B cell (primary cell): ENCODE results near the gene FHL1. TPM values are rescaled to one million over a fixed set of nuclear protein-coding genes. Genes with fewer than 3 reads are reported as not detected.

Experiments used
- ATAC-seq: fragments of 200-7000 bp; cut with Tn5 transposase; one replicate; pipeline ENCODE4 v1.10.0; 2021; ENCODE audit warnings: low read depth, mild to moderate bottlenecking, moderate number of reproducible peaks, moderate library complexity
- CTCF ChIA-PET: fragments of 350-600 bp; sonication (Branson Sonifier 250); formaldehyde crosslinking; loops from one replicate; lab custom pipeline; 2021; ENCODE audit warnings: antibody characterized with exemption, inconsistent platforms; lab: Charles Lee
- POLR2A ChIA-PET: fragments of 350-600 bp; sonication (Branson Sonifier 250); formaldehyde crosslinking; loops from one replicate; lab custom pipeline; 2021; ENCODE audit warnings: antibody characterized with exemption; lab: Charles Lee
- DNase-seq: peaks from one replicate; pipeline ENCODE4 v3.0.0; 2013
- H2AFZ ChIP-seq: 2 replicates; pipeline ENCODE4 v1.6.1; 2012; ENCODE audit warnings: mild to moderate bottlenecking, low read depth, low read length; ENCODE audit not compliant: insufficient read depth, poor library complexity, severe bottlenecking
- H3K27ac ChIP-seq, 2 donors: 1 replicate in 1 of 2; 2 replicates in 1 of 2; pipeline ENCODE4 v1.5.1; 2012 to 2013; ENCODE audit warnings: low read length in 2 of 2, mild to moderate bottlenecking in 2 of 2, moderate library complexity in 1 of 2
- H3K27me3 ChIP-seq, 4 experiments: fragments of 200-600 bp in 1 of 4; sonication (generic) in 1 of 4; replicated peaks in 1 of 4; 1 replicate in 2 of 4; 2 replicates in 2 of 4; pipeline versions ENCODE4 v1.6.1 to v1.7.0; 2013 to 2016; ENCODE audit warnings: low read length in 3 of 4, mild to moderate bottlenecking in 2 of 4, mixed read lengths in 1 of 4, moderate library complexity in 1 of 4; ENCODE audit not compliant: insufficient read depth in 4 of 4, control insufficient read depth in 3 of 4; ENCODE audit errors: control extremely low read depth in 1 of 4
- H3K36me3 ChIP-seq, 2 experiments: replicated peaks in 1 of 2; 1 replicate in 1 of 2; 2 replicates in 1 of 2; pipeline versions ENCODE4 v1.6.1 to v1.7.1; 2013; ENCODE audit warnings: low read length in 1 of 2; ENCODE audit not compliant: insufficient read depth in 2 of 2, control insufficient read depth in 1 of 2; ENCODE audit errors: control extremely low read depth in 1 of 2, extremely low read depth in 1 of 2
- H3K4me1 ChIP-seq, 2 donors: fragments of 200-600 bp in 1 of 2; sonication (generic) in 1 of 2; 1 replicate in 1 of 2; 2 replicates in 1 of 2; pipeline versions ENCODE4 v1.5.1 to v1.6.1; 2013 to 2017; ENCODE audit warnings: low read length in 2 of 2; ENCODE audit not compliant: control insufficient read depth in 2 of 2, insufficient read depth in 2 of 2
- H3K4me2 ChIP-seq: replicated peaks from 2 replicates; pipeline ENCODE3; 2012; ENCODE audit warnings: mild to moderate bottlenecking, low read depth, low read length; ENCODE audit not compliant: poor library complexity, severe bottlenecking
- H3K4me3 ChIP-seq, 5 experiments: fragments of 200-600 bp in 1 of 5; sonication (generic) in 1 of 5; 1 replicate in 3 of 5; 2 replicates in 2 of 5; pipeline versions ENCODE4 v1.5.1 to v1.7.0; 2011 to 2016; ENCODE audit warnings: low read length in 4 of 5, mild to moderate bottlenecking in 4 of 5, low read depth in 2 of 5, control low read depth in 1 of 5, moderate library complexity in 1 of 5; ENCODE audit not compliant: insufficient read depth in 1 of 5; ENCODE audit errors: control extremely low read depth in 1 of 5, extremely low read depth in 1 of 5
- H3K79me2 ChIP-seq: fragments of 200-600 bp; sonication (generic); one replicate; pipeline ENCODE4 v1.6.0; 2016; ENCODE audit warnings: low read length; ENCODE audit not compliant: control insufficient read depth, insufficient read depth
- H3K9ac ChIP-seq: fragments of 200-600 bp; sonication (generic); 2 replicates; pipeline ENCODE4 v1.6.1; 2017; ENCODE audit warnings: mild to moderate bottlenecking, low read length, moderate library complexity
- H3K9me3 ChIP-seq, 3 donors: one replicate each; pipeline versions ENCODE4 v1.6.1 to v1.7.1; 2013; ENCODE audit warnings: low read length in 2 of 3; ENCODE audit not compliant: control insufficient read depth in 2 of 3, insufficient read depth in 1 of 3; ENCODE audit errors: control extremely low read depth in 1 of 3
- H4K20me1 ChIP-seq: 2 replicates; pipeline ENCODE4 v1.6.0; 2012; ENCODE audit warnings: mild to moderate bottlenecking, low read length; ENCODE audit not compliant: insufficient read depth, control insufficient read depth, poor library complexity, severe bottlenecking
- H3K27ac Mint-ChIP-seq: one replicate; pipeline ENCODE4 v1.8.0; 2021; ENCODE audit warnings: mixed read lengths
- H3K27me3 Mint-ChIP-seq: one replicate; pipeline ENCODE4 v1.8.0; 2021; ENCODE audit warnings: mixed read lengths
- H3K4me1 Mint-ChIP-seq: one replicate; pipeline ENCODE4 v1.8.0; 2021; ENCODE audit warnings: mixed read lengths
- H3K4me3 Mint-ChIP-seq: one replicate; pipeline ENCODE4 v1.8.0; 2021; ENCODE audit warnings: mixed read lengths
- H3K9me3 Mint-ChIP-seq: one replicate; pipeline ENCODE4 v1.8.0; 2022; ENCODE audit warnings: mixed read lengths; ENCODE audit not compliant: insufficient read depth
- CTCF ChIP-seq: fragments of 200-600 bp; IDR thresholded peaks from one replicate; pipeline ENCODE4 v1.8.0; 2022; ENCODE audit warnings: antibody characterized with exemption, mild to moderate bottlenecking
- EZH2 ChIP-seq: IDR thresholded peaks from 2 replicates; pipeline ENCODE4 v1.6.1; 2012; ENCODE audit warnings: borderline replicate concordance, low read depth, mild to moderate bottlenecking, moderate library complexity, low read length; ENCODE audit not compliant: insufficient read depth, poor library complexity, severe bottlenecking
- WGBS: methylation state at CpG from one replicate; pipeline ENCODE4 v1.1.5; 2013; ENCODE audit warnings: missing lambda C conversion rate; ENCODE audit not compliant: insufficient coverage; 5-methylcytosine and 5-hydroxymethylcytosine counted together
- intact Hi-C: fragments of 100-400 bp; cut with micrococcal nuclease; formaldehyde crosslinking; loops from one replicate; pipeline ENCODE4 v1.10.0; 2022
- polyA plus RNA-seq: library from polyadenylated mRNA; depleted of rRNA; stranded (reverse); fragments of >200 nt; gene quantifications from 2 replicates; pipeline ENCODE4 v1.2.3, GENCODE V29; 2012
- total RNA-seq, 2 donors: library from RNA; stranded (reverse); fragments of 120-200 nt in 1 of 2; gene quantifications; 1 replicate in 1 of 2; 2 replicates in 1 of 2; pipeline versions ENCODE4 v1.2.3 to v1.2.4, GENCODE V29; 2013 to 2022

Gene FHL1
- total and polyA plus RNA-seq, 2 donors (not counting 1 experiment from before 2014, with no cell fraction given), result 6.7 to 8.0 TPM

- Mint-ChIP-seq H3K27ac (no peak overlapping the region), H3K9me3 (no peaks in the 10 kb centered on the region), H3K4me3 (no peak overlapping the region), H3K4me1 (no peaks in the 10 kb centered on the region), H3K27me3 (no peaks in the 10 kb centered on the region)
- Histone ChIP-seq H3K27ac (no peak overlapping the region), H4K20me1 (no peaks in the 10 kb centered on the region), H3K36me3 (no peaks in the 10 kb centered on the region), H3K9me3 (no peaks in the 10 kb centered on the region), H3K27me3 (peaks cover 0 to 3% (median 0%) of the 10 kb centered on the region in 4 experiments), H2AFZ (no peak overlapping the region), H3K4me1 (no peaks in the 10 kb centered on the region), H3K9ac (no peak overlapping the region), H3K79me2 (no peaks in the 10 kb centered on the region), H3K4me2 (no peak overlapping the region), H3K4me3 (no peak overlapping the region)
- no peak for TF ChIP-seq CTCF
- TF ChIP-seq EZH2, result no peak
- no CpG with 5 or more reads among the region's 4 CpGs for WGBS
- ATAC-seq, result no peak
- POLR2A ChIA-PET, result no interaction called here
- CTCF ChIA-PET, result no interaction called here
- intact Hi-C loops, result no loop called here
- DNase-seq, result no peak
These were observed 31.8 kb downstream of the FHL1 start for GRCh38 chrX:136179133-136179532.

- ATAC-seq, result no peak
- intact Hi-C loops, result no loop called here
- no peaks in the 10 kb centered on the region for H3K4me1 Mint-ChIP-seq
- Histone ChIP-seq H3K27me3 (peaks cover 0 to 3% (median 0%) of the 10 kb centered on the region in 4 experiments), H3K36me3 (no peaks in the 10 kb centered on the region), H3K4me2 (no peak overlapping the region), H3K9me3 (no peaks in the 10 kb centered on the region), H3K27ac (no peak overlapping the region), H3K4me3 (no peak overlapping the region), H3K9ac (no peak overlapping the region), H4K20me1 (no peaks in the 10 kb centered on the region), H2AFZ (no peak overlapping the region), H3K4me1 (no peaks in the 10 kb centered on the region), H3K79me2 (no peaks in the 10 kb centered on the region)
- no peak overlapping the region for H3K4me3 Mint-ChIP-seq
- ChIA-PET CTCF (no interaction called here), POLR2A (no interaction called here)
- H3K9me3 Mint-ChIP-seq, result no peaks in the 10 kb centered on the region
- no peak for DNase-seq
- TF ChIP-seq EZH2 (no peak), CTCF (no peak)
- H3K27me3 Mint-ChIP-seq, result no peaks in the 10 kb centered on the region
- no CpG with 5 or more reads among the region's 3 CpGs for WGBS
- H3K27ac Mint-ChIP-seq, result no peak overlapping the region
These were observed 35.1 kb downstream of the FHL1 start for GRCh38 chrX:136182414-136182813.
